HG02763 (cell line): ENCODE measurements around the gene DNAJB6.

ENCODE experiments used
- ATAC-seq: cut with Tn5 transposase; IDR thresholded peaks from one replicate; pipeline ENCODE4 v1.9.1; 2021; ENCODE audit warnings: mild to moderate bottlenecking, moderate library complexity; ENCODE audit not compliant: unreplicated experiment

The DNAJB6 gene

GRCh38 chr7:157362729-157363128 is 25.9 kb downstream of the DNAJB6 start:
- no peak for ATAC-seq

- ATAC-seq = no peak
Observed at GRCh38 chr7:157366722-157367121, 29.9 kb downstream of the DNAJB6 start.

GRCh38 chr7:157368955-157369354 is 32.2 kb downstream of the DNAJB6 start:
- ATAC-seq = no peak

GRCh38 chr7:157370742-157371141 is 33.9 kb downstream of the DNAJB6 start:
- ATAC-seq = no peak

- ATAC-seq = no peak
Observed at GRCh38 chr7:157371296-157371695, 34.5 kb downstream of the DNAJB6 start.

GRCh38 chr7:157372300-157373232 is 35.8 kb downstream of the DNAJB6 start:
- ATAC-seq = no peak

GRCh38 chr7:157373493-157373892 is 36.7 kb downstream of the DNAJB6 start:
- no peak for ATAC-seq

GRCh38 chr7:157375410-157375809 is 38.6 kb downstream of the DNAJB6 start:
- ATAC-seq = no peak

- no peak for ATAC-seq
Observed at GRCh38 chr7:157377436-157378124, 40.8 kb downstream of the DNAJB6 start.

- no peak for ATAC-seq
Observed at GRCh38 chr7:157378390-157378789, 41.6 kb downstream of the DNAJB6 start.

GRCh38 chr7:157379493-157379892 is 42.7 kb downstream of the DNAJB6 start:
- ATAC-seq = no peak

- no peak for ATAC-seq
Observed at GRCh38 chr7:157380416-157380815, 43.6 kb downstream of the DNAJB6 start.

GRCh38 chr7:157383868-157384267 is 47.1 kb downstream of the DNAJB6 start:
- ATAC-seq = no peak

- no peak for ATAC-seq
Observed at GRCh38 chr7:157384301-157384700, 47.5 kb downstream of the DNAJB6 start.

- ATAC-seq = peak; percentile 80
Observed at GRCh38 chr7:157386979-157387800, 50.4 kb downstream of the DNAJB6 start.

- ATAC-seq = no peak
Observed at GRCh38 chr7:157388301-157388700, 51.5 kb downstream of the DNAJB6 start.

- no peak for ATAC-seq
Observed at GRCh38 chr7:157389951-157390730, 53.3 kb downstream of the DNAJB6 start.

GRCh38 chr7:157391036-157391710 is 54.4 kb downstream of the DNAJB6 start:
- ATAC-seq = no peak

GRCh38 chr7:157392256-157393037 is 55.6 kb downstream of the DNAJB6 start:
- no peak for ATAC-seq
